ENCODE data around the gene PRKCZ.

DNA sequence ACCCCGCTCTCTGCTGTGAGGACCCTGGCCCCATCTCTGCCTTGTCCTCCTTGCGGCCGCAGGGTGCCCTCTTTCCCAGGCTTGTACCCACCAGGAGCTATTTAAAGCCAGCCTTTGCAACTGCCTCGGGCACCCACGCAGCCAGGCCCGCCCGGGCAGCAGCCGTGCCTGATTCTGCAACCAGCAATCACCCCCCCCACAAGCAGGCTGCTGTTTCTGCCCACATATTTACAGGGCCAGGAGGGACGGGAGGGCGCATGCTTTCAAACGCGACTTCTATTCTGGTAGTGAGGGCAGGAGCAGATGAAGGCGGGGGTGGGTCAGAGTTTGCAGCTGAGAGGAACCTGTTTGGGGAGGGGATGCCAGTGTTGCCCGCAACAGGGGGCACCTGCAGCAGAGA lies 17.5 kb upstream of the PRKCZ start:
- TF ChIP-seq ZNF274 (IDR thresholded peaks at IDR 0.05; ENCODE audit: low read depth, low read length) (no peak), YY1 (IDR thresholded peaks at IDR 0.05; ENCODE audit: insufficient read depth, insufficient read length) (no peak), SUZ12 (IDR thresholded peaks at IDR 0.05; ENCODE audit: extremely low read depth, insufficient read depth, insufficient read length) (no peak)

Measured in NT2/D1 (cell line).